HepG2 (cell line): Measurements from ENCODE around the gene CDC14B. TPM values are rescaled to one million over a fixed set of nuclear protein-coding genes. Genes with fewer than 3 reads are reported as not detected.

ENCODE experiments used
- CREB1 ChIP-seq, 2 experiments: fragments of 450-650 bp in 1 of 2; IDR thresholded peaks; 2 replicates each; pipeline ENCODE4 v1.6.1; 2016 to 2017; ENCODE audit warnings: control low read depth in 1 of 2, mild to moderate bottlenecking in 1 of 2, missing compliant biosample characterization in 1 of 2, missing genetic modification characterization in 1 of 2
- ELF1 ChIP-seq: sonication (generic); formaldehyde crosslinking; IDR thresholded peaks from 2 replicates; pipeline ENCODE4 v1.4.0; 2020; ENCODE audit warnings: missing genetic modification reagents
- MXI1 ChIP-seq: IDR thresholded peaks from 3 replicates; pipeline ENCODE4 v1.6.1; 2012; ENCODE audit warnings: low read depth, low read length, inconsistent platforms, borderline replicate concordance
- NCOA1 ChIP-seq: sonication (generic); formaldehyde crosslinking; IDR thresholded peaks from 2 replicates; pipeline ENCODE4 v1.9.0; 2021; ENCODE audit warnings: missing genetic modification reagents
- NKX3-1 ChIP-seq: sonication (generic); formaldehyde crosslinking; IDR thresholded peaks from 2 replicates; pipeline ENCODE4 v1.5.0; 2020; ENCODE audit warnings: missing genetic modification reagents
- NR2F1 ChIP-seq, 2 experiments: fragments of 450-650 bp in 1 of 2; formaldehyde crosslinking in 1 of 2; IDR thresholded peaks; 2 replicates each; pipeline versions ENCODE4 v1.5.0 to v1.6.1; 2016 to 2020; ENCODE audit warnings: mild to moderate bottlenecking in 1 of 2, missing compliant biosample characterization in 1 of 2, missing genetic modification reagents in 1 of 2, moderate library complexity in 1 of 2
- PHB2 ChIP-seq: fragments of 450-650 bp; IDR thresholded peaks from 2 replicates; pipeline ENCODE4 v1.6.1; 2018; ENCODE audit not compliant: partially characterized antibody
- SMAD3 ChIP-seq: sonication (generic); formaldehyde crosslinking; IDR thresholded peaks from 2 replicates; pipeline ENCODE4 v1.4.0; 2020; ENCODE audit warnings: missing genetic modification reagents
- XRCC5 ChIP-seq: fragments of 200-400 bp; formaldehyde crosslinking; optimal IDR thresholded peaks from 2 replicates; pipeline ENCODE3; 2017; ENCODE audit warnings: mild to moderate bottlenecking, low read length
- ZNF256 ChIP-seq: sonication (generic); formaldehyde crosslinking; conservative IDR thresholded peaks from 2 replicates; pipeline ENCODE4 v1.4.0; 2020; ENCODE audit warnings: missing genetic modification reagents
- ZNF282 ChIP-seq: fragments of 450-650 bp; IDR thresholded peaks from 2 replicates; pipeline ENCODE4 v1.6.1; 2018; ENCODE audit not compliant: partially characterized antibody
- ZNF564 ChIP-seq: sonication (generic); formaldehyde crosslinking; IDR thresholded peaks from 2 replicates; pipeline ENCODE4 v1.8.1; 2023; ENCODE audit warnings: mild to moderate bottlenecking, missing genetic modification reagents
- ZNF607 ChIP-seq: sonication (generic); formaldehyde crosslinking; IDR thresholded peaks from 2 replicates; pipeline ENCODE4 v1.5.1; 2020; ENCODE audit warnings: missing genetic modification reagents, mild to moderate bottlenecking, borderline replicate concordance
- ZNF772 ChIP-seq: sonication (generic); formaldehyde crosslinking; IDR thresholded peaks from 2 replicates; pipeline ENCODE4 v1.5.0; 2020; ENCODE audit warnings: mild to moderate bottlenecking, missing genetic modification reagents
- ZNF788 ChIP-seq: sonication (generic); formaldehyde crosslinking; IDR thresholded peaks from 2 replicates; pipeline ENCODE4 v1.5.0; 2020; ENCODE audit warnings: mild to moderate bottlenecking, missing genetic modification reagents, borderline replicate concordance
- ZSCAN29 ChIP-seq: sonication (generic); formaldehyde crosslinking; conservative IDR thresholded peaks from 2 replicates; pipeline ENCODE4 v1.4.0; 2020; ENCODE audit warnings: mild to moderate bottlenecking, missing genetic modification reagents
- polyA plus RNA-seq, 8 experiments: library from polyadenylated mRNA; depleted of rRNA in 3 of 8; stranded (reverse) in 7 of 8; unstranded in 1 of 8; fragments of >200 nt; fragmentation: Illumina TruSeq in 4 of 8; extraction: Trizol in 4 of 8; gene quantifications; 2 replicates each; pipeline versions ENCODE4 v1.2.1 to v1.2.3, GENCODE V29; 2011 to 2016; ENCODE audit warnings: low read depth in 4 of 8, missing spikeins in 1 of 8, mixed read lengths in 1 of 8; ENCODE audit not compliant: insufficient read depth in 1 of 8
- total RNA-seq, 5 experiments: library from RNA; depleted of rRNA; stranded (reverse); fragments of >200 nt; fragmentation: Illumina TruSeq; extraction: Trizol; gene quantifications; 2 replicates each; pipeline ENCODE4 v1.2.3, GENCODE V29; 2016; ENCODE audit warnings: low read depth in 1 of 5
- TF ChIP-seq, protein P1 (sequence below): sonication (generic); formaldehyde crosslinking; IDR thresholded peaks from 2 replicates; pipeline ENCODE4 v1.4.0; 2020; ENCODE audit warnings: mild to moderate bottlenecking, missing genetic modification reagents, borderline replicate concordance
- TF ChIP-seq, protein P2 (sequence below): sonication (generic); formaldehyde crosslinking; IDR thresholded peaks from 2 replicates; pipeline ENCODE4 v1.5.0; 2020; ENCODE audit warnings: missing genetic modification reagents, mild to moderate bottlenecking, borderline replicate concordance
- TF ChIP-seq, protein P3 (sequence below): sonication (generic); formaldehyde crosslinking; IDR thresholded peaks from 2 replicates; pipeline ENCODE4 v1.5.0; 2020; ENCODE audit warnings: mild to moderate bottlenecking, missing genetic modification reagents

CDC14B gene
- total and polyA plus RNA-seq, 2 of the 13 experiments (the other 11 are each of a cell fraction or from before 2014, with no cell fraction given) = 25.8 to 33.3 TPM

DNA sequence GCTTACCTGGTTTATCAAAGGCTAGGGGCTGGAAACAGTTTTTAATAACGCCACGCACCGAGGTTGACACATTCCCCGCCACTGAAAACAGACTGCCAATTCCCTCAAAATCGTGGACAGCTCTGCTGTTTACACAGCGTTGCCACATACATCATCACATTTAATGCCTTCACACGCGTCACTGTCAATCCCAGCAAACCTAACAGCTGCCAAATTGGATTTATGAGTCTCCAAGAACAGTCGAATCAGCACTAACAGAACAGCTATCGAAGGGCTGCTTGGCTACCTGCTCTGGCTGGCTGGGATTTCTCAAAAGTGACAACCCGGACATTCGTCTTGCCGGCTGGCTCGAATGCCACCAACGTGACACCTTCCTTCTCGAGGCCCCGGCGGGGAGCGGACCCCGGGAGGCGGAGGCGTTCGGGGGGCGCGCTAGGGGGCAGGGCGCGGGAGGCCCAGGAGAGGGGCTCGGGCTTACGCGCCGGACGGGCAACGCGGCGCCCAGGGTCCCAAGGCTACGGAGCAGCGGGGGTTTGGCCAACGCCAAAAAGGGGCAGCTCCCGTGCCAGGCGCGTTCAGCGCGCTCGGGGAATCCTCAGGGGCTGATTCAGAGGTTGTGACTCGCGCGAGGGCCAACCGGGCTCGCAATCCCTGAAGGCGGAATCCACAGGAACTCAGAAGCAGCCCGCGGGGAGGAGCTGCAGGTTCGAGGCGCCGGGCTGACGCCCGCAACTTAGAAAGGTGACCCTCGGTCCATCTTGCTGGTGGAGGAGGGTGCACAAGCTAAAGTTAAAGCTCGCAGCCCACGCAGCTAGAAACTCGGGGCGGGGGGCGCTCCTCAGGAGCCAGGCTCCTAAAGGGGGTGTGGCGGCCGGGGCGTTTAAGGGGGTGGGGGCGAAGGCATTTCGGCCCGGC is 1.2 kb downstream of the CDC14B start (continued):
- TF ChIP-seq, protein P1, sequence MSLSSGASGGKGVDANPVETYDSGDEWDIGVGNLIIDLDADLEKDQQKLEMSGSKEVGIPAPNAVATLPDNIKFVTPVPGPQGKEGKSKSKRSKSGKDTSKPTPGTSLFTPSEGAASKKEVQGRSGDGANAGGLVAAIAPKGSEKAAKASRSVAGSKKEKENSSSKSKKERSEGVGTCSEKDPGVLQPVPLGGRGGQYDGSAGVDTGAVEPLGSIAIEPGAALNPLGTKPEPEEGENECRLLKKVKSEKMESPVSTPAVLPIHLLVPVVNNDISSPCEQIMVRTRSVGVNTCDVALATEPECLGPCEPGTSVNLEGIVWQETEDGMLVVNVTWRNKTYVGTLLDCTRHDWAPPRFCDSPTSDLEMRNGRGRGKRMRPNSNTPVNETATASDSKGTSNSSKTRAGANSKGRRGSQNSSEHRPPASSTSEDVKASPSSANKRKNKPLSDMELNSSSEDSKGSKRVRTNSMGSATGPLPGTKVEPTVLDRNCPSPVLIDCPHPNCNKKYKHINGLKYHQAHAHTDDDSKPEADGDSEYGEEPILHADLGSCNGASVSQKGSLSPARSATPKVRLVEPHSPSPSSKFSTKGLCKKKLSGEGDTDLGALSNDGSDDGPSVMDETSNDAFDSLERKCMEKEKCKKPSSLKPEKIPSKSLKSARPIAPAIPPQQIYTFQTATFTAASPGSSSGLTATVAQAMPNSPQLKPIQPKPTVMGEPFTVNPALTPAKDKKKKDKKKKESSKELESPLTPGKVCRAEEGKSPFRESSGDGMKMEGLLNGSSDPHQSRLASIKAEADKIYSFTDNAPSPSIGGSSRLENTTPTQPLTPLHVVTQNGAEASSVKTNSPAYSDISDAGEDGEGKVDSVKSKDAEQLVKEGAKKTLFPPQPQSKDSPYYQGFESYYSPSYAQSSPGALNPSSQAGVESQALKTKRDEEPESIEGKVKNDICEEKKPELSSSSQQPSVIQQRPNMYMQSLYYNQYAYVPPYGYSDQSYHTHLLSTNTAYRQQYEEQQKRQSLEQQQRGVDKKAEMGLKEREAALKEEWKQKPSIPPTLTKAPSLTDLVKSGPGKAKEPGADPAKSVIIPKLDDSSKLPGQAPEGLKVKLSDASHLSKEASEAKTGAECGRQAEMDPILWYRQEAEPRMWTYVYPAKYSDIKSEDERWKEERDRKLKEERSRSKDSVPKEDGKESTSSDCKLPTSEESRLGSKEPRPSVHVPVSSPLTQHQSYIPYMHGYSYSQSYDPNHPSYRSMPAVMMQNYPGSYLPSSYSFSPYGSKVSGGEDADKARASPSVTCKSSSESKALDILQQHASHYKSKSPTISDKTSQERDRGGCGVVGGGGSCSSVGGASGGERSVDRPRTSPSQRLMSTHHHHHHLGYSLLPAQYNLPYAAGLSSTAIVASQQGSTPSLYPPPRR (CRISPR knock-in tag) = peak; percentile 10; the same call in 1 of the 2 replicates
- TF ChIP-seq ZNF256 (0 out of 2 replicates have a peak, but pooled peaks have one; percentile 33), ZNF607 (CRISPR knock-in tag) (peak; percentile 64; the same call in 1 of the 2 replicates), NR2F1 (CRISPR knock-in tag; IDR thresholded peaks at IDR 0.05) (no peak), ELF1 (CRISPR knock-in tag) (no peak), SMAD3 (CRISPR knock-in tag) (0 out of 2 replicates have a peak, but pooled peaks have one; percentile 27), CREB1 (IDR thresholded peaks at IDR 0.05) (peak; percentile 59; the same call in 1 of the 2 replicates), CREB1 (CRISPR knock-in tag; IDR thresholded peaks at IDR 0.05) (no peak), PHB2 (no peak), ZNF564 (CRISPR knock-in tag) (0 out of 2 replicates have a peak, but pooled peaks have one; percentile 32), ZNF788 (CRISPR knock-in tag) (peak; percentile 50; the same call in 1 of the 2 replicates), ZNF282 (no peak), ZNF772 (CRISPR knock-in tag) (0 out of 2 replicates have a peak, but pooled peaks have one; percentile 39), NCOA1 (CRISPR knock-in tag) (peak; percentile 87; the same call in 1 of the 2 replicates), ZSCAN29 (0 out of 2 replicates have a peak, but pooled peaks have one; percentile 11), MXI1 (peak; percentile 27; the same call in 1 of the 3 replicates), NKX3-1 (CRISPR knock-in tag) (no peak), XRCC5 (peak; percentile 31)
- TF ChIP-seq, protein P2, sequence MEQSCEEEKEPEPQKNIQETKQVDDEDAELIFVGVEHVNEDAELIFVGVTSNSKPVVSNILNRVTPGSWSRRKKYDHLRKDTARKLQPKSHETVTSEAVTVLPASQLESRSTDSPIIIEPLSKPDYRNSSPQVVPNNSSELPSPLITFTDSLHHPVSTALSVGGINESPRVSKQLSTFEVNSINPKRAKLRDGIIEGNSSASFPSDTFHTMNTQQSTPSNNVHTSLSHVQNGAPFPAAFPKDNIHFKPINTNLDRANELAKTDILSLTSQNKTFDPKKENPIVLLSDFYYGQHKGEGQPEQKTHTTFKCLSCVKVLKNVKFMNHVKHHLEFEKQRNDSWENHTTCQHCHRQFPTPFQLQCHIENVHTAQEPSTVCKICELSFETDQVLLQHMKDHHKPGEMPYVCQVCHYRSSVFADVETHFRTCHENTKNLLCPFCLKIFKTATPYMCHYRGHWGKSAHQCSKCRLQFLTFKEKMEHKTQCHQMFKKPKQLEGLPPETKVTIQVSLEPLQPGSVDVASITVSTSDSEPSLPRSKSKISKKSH (CRISPR knock-in tag) = no peak
- TF ChIP-seq, protein P3, sequence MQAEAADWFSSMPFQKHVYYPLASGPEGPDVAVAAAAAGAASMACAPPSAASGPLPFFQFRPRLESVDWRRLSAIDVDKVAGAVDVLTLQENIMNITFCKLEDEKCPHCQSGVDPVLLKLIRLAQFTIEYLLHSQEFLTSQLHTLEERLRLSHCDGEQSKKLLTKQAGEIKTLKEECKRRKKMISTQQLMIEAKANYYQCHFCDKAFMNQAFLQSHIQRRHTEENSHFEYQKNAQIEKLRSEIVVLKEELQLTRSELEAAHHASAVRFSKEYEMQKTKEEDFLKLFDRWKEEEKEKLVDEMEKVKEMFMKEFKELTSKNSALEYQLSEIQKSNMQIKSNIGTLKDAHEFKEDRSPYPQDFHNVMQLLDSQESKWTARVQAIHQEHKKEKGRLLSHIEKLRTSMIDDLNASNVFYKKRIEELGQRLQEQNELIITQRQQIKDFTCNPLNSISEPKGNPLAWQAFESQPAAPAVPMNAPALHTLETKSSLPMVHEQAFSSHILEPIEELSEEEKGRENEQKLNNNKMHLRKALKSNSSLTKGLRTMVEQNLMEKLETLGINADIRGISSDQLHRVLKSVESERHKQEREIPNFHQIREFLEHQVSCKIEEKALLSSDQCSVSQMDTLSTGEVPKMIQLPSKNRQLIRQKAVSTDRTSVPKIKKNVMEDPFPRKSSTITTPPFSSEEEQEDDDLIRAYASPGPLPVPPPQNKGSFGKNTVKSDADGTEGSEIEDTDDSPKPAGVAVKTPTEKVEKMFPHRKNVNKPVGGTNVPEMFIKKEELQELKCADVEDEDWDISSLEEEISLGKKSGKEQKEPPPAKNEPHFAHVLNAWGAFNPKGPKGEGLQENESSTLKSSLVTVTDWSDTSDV (CRISPR knock-in tag) = 0 out of 2 replicates have a peak, but pooled peaks have one; percentile 8
